CD4-positive, alpha-beta memory T cell (primary cell): ENCODE measurements around the gene TOR3A. TPM values are rescaled to one million over a fixed set of nuclear protein-coding genes. Genes with fewer than 3 reads are reported as not detected.
"Not testable (repeated sequence)": the region's sequence is repeated elsewhere in the genome, so short reads cannot be mapped to it uniquely, and the experiment has no call there.

Source experiments
- CTCF ChIA-PET: fragments of 350-600 bp; sonication (Branson Sonifier 250); formaldehyde crosslinking; loops from one replicate; lab custom pipeline; 2021; ENCODE audit warnings: inconsistent platforms; ENCODE audit not compliant: partially characterized antibody; lab: Charles Lee
- POLR2A ChIA-PET: fragments of 350-600 bp; sonication (Branson Sonifier 250); formaldehyde crosslinking; loops from one replicate; lab custom pipeline; 2021; ENCODE audit not compliant: partially characterized antibody; lab: Charles Lee
- DNase-seq, 5 donors: peaks; one replicate each; pipeline versions ENCODE4 v3.0.0 to v3.0.0-alpha.2; 2020 to 2022; ENCODE audit warnings: mixed read lengths in 1 of 5
- H3K27ac ChIP-seq: one replicate; pipeline ENCODE4 v1.7.0; 2013; ENCODE audit warnings: low read depth, low read length
- H3K27me3 ChIP-seq: 2 replicates; pipeline ENCODE4 v1.7.0; 2013; ENCODE audit warnings: mild to moderate bottlenecking, low read length, moderate library complexity; ENCODE audit not compliant: insufficient read depth
- H3K36me3 ChIP-seq: 2 replicates; pipeline ENCODE4 v1.7.0; 2013; ENCODE audit warnings: mild to moderate bottlenecking, low read length, moderate library complexity; ENCODE audit not compliant: insufficient read depth
- H3K4me1 ChIP-seq: 2 replicates; pipeline ENCODE4 v1.7.0; 2013; ENCODE audit warnings: mild to moderate bottlenecking, low read length, moderate library complexity; ENCODE audit not compliant: insufficient read depth
- H3K4me3 ChIP-seq, 2 donors: one replicate each; pipeline ENCODE4 v1.7.0; 2013; ENCODE audit warnings: low read length in 2 of 2, mild to moderate bottlenecking in 1 of 2
- H3K9me3 ChIP-seq, 2 donors: one replicate each; pipeline ENCODE4 v1.7.0; 2013; ENCODE audit warnings: low read length in 2 of 2, control low read depth in 1 of 2; ENCODE audit not compliant: control insufficient read depth in 1 of 2
- H3K27ac Mint-ChIP-seq, 7 donors: one replicate each; pipeline ENCODE4 v1.8.0; 2020 to 2021; ENCODE audit warnings: mixed read lengths in 7 of 7, mild to moderate bottlenecking in 6 of 7, inconsistent platforms in 3 of 7, moderate library complexity in 3 of 7
- H3K27me3 Mint-ChIP-seq, 2 donors: one replicate each; pipeline ENCODE4 v1.8.0; 2020 to 2021; ENCODE audit warnings: mixed read lengths in 2 of 2
- H3K36me3 Mint-ChIP-seq, 2 donors: one replicate each; pipeline ENCODE4 v1.8.0; 2020 to 2021; ENCODE audit warnings: mixed read lengths in 2 of 2, inconsistent platforms in 1 of 2, mild to moderate bottlenecking in 1 of 2
- H3K4me1 Mint-ChIP-seq, 4 donors: one replicate each; pipeline ENCODE4 v1.8.0; 2020 to 2021; ENCODE audit warnings: mixed read lengths in 4 of 4, mild to moderate bottlenecking in 1 of 4
- H3K4me3 Mint-ChIP-seq, 8 donors: one replicate each; pipeline ENCODE4 v1.8.0; 2020 to 2021; ENCODE audit warnings: mixed read lengths in 8 of 8, mild to moderate bottlenecking in 7 of 8, moderate library complexity in 6 of 8, inconsistent platforms in 3 of 8
- H3K9me3 Mint-ChIP-seq, 8 donors: one replicate each; pipeline ENCODE4 v1.8.0; 2020 to 2021; ENCODE audit warnings: mixed read lengths in 8 of 8, mild to moderate bottlenecking in 5 of 8, inconsistent platforms in 3 of 8, moderate library complexity in 1 of 8
- intact Hi-C: fragments of 100-400 bp; cut with micrococcal nuclease; formaldehyde crosslinking; loops from one replicate; pipeline ENCODE4 v1.15.1; 2023
- polyA plus RNA-seq, 2 donors: library from polyadenylated mRNA; unstranded; fragments of 300-500 nt; fragmentation: Illumina TruSeq; gene quantifications; one replicate each; pipeline ENCODE4 v1.2.3, GENCODE V29; 2021
- total RNA-seq, 2 experiments: library from RNA; stranded (reverse); gene quantifications; one replicate each; pipeline ENCODE4 v1.2.3, GENCODE V29; 2021

TOR3A gene
- total and polyA plus RNA-seq, 4 experiments from 2014 or later: 25.4 to 51.3 (median 32.2) TPM

DNA sequence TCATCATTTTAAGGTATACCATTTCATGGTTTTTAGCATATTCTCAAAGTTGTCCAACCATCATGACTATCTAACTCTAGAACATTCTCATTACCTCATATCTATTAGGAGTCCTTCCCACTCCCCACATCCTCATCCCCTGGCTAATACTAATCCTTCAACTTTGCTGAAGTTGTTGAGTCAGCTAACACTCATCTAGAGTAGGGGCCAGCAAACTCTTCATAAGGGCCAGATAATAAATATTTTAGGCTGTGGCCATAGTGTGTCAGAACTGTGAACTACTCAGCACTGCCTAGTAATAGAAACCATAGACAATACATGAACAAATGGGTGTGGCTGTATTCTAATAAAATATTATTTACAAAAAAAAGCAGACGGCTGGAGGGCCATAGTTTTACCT is 43.0 kb downstream of the TOR3A start:
- Histone ChIP-seq H3K4me3 (no peak overlapping the region), H3K9me3 (no peaks in the 10 kb centered on the region), H3K27me3 (no peaks in the 10 kb centered on the region), H3K27ac (no peak overlapping the region), H3K4me1 (peaks cover 8% of the 10 kb centered on the region), H3K36me3 (no peaks in the 10 kb centered on the region)
- H3K4me1 Mint-ChIP-seq: peaks cover 3 to 9% (median 9%) of the 10 kb centered on the region in 4 donors
- H3K27me3 Mint-ChIP-seq: no peaks in the 10 kb centered on the region
- peaks cover 10 to 15% of the 10 kb centered on the region in 2 donors for H3K36me3 Mint-ChIP-seq
- H3K27ac Mint-ChIP-seq: no peak overlapping the region
- DNase-seq: no peak
- CTCF ChIA-PET: interaction anchor here (8.5 kb wide), 1 partner anchor 244 kb away, joined by 114 read pairs; the partner anchor contains the start of gene AXDND1
- no peaks in the 10 kb centered on the region for H3K9me3 Mint-ChIP-seq
- H3K4me3 Mint-ChIP-seq: no peak overlapping the region
- intact Hi-C loops: no loop called here
- POLR2A ChIA-PET: no interaction called here

GRCh38 chr1:179126338-179127060 is 44.6 kb downstream of the TOR3A start:
- Mint-ChIP-seq H3K9me3 (no peaks in the 10 kb centered on the region), H3K27ac (peak overlapping the region in 1 of 7 donors; percentile 40), H3K4me3 (no peak overlapping the region), H3K27me3 (no peaks in the 10 kb centered on the region), H3K36me3 (peaks cover 3 to 8% of the 10 kb centered on the region in 2 donors), H3K4me1 (peaks cover 7 to 17% (median 13%) of the 10 kb centered on the region in 4 donors)
- intact Hi-C loops: no loop called here
- H3K36me3 ChIP-seq: no peaks in the 10 kb centered on the region
- peaks cover 15% of the 10 kb centered on the region for H3K4me1 ChIP-seq
- no peak overlapping the region for H3K27ac ChIP-seq
- ChIA-PET CTCF (interaction anchor here (0.8 to 8.5 kb wide), 5 partner anchors 15 to 242 kb away, joined by 3 to 114 read pairs (median 4); partner anchors contain the start of gene AXDND1), POLR2A (interaction anchor here (0.9 to 1.2 kb wide), 2 partner anchors 167 to 239 kb away, joined by 3 to 4 read pairs; partner anchors contain the start of genes AXDND1 and SOAT1)
- H3K4me3 ChIP-seq: no peak overlapping the region
- no peaks in the 10 kb centered on the region for H3K9me3 ChIP-seq
- no peak for DNase-seq
- no peaks in the 10 kb centered on the region for H3K27me3 ChIP-seq

DNA sequence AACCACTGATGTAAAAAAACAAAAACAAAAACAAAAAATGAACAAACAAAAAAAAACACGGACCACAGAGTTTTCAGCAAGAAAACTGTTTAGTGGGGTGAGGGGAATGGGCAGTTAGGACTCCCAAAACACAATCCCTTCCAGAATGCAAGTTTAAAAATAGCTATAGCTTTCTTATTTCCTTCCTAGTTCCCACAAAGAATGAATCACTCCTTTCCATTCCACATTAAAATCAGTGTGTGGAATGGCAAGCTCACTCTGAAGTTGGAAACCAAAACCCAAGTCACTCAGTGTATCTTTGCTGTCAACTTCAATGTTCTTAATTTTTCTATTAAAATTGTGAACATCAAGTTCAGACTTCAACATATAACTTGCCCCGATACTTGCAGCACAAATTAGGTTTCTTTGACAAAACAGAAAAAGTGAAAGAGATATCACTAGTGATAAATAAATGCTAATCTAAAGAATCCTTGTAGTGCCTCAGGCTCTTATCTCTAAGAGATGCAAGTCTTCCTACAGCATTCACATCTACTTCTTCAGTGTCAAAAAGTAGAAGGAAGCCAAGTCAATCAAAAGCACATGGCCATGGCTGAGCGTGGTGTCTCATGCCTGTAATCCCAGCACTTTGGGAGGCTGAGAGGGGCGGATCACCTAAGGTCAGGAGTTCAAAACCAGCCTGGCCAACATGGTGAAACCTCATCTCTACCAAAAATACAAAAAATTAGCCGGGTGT is 45.5 kb downstream of the TOR3A start:
- intact Hi-C loops: no loop called here
- Histone ChIP-seq H3K36me3 (no peaks in the 10 kb centered on the region), H3K27me3 (no peaks in the 10 kb centered on the region), H3K9me3 (no peaks in the 10 kb centered on the region), H3K27ac (no peak overlapping the region), H3K4me1 (peaks cover 15% of the 10 kb centered on the region), H3K4me3 (no peak overlapping the region)
- DNase-seq: no peak
- H3K9me3 Mint-ChIP-seq: no peaks in the 10 kb centered on the region
- H3K36me3 Mint-ChIP-seq: peaks cover 3 to 6% of the 10 kb centered on the region in 2 donors
- no peaks in the 10 kb centered on the region for H3K27me3 Mint-ChIP-seq
- peaks cover 7 to 17% (median 13%) of the 10 kb centered on the region in 4 donors for H3K4me1 Mint-ChIP-seq
- H3K4me3 Mint-ChIP-seq: peak overlapping the region in 1 of 8 donors; percentile 52
- ChIA-PET POLR2A (no interaction called here), CTCF (interaction anchor here (8.5 kb wide), 1 partner anchor 241 kb away, joined by 114 read pairs; the partner anchor contains the start of gene AXDND1)
- H3K27ac Mint-ChIP-seq: peak overlapping the region in 4 of 7 donors; percentile 11 to 33 (median 21)

- Histone ChIP-seq H3K4me1 (peaks cover 15% of the 10 kb centered on the region), H3K27me3 (no peaks in the 10 kb centered on the region), H3K9me3 (no peaks in the 10 kb centered on the region), H3K27ac (no peak overlapping the region), H3K36me3 (no peaks in the 10 kb centered on the region), H3K4me3 (no peak overlapping the region)
- Mint-ChIP-seq H3K4me1 (peaks cover 7 to 17% (median 13%) of the 10 kb centered on the region in 4 donors), H3K27ac (peak overlapping the region in 6 of 7 donors; percentile 41 to 81 (median 70)), H3K9me3 (no peaks in the 10 kb centered on the region), H3K27me3 (no peaks in the 10 kb centered on the region), H3K36me3 (peaks cover 3 to 6% of the 10 kb centered on the region in 2 donors), H3K4me3 (peak overlapping the region in 1 of 8 donors; percentile 12)
- POLR2A ChIA-PET: interaction anchor here (0.6 to 1.4 kb wide), 3 partner anchors 158 to 237 kb away, joined by 4 to 6 read pairs (median 4); partner anchors contain the start of gene AXDND1
- CTCF ChIA-PET: interaction anchor here (2.3 kb wide), 1 partner anchor 8 kb away, joined by 15 read pairs; no protein-coding TSS in a partner anchor
- intact Hi-C loops: no loop called here
- no peak for DNase-seq
Measured at GRCh38 chr1:179128520-179128919, 46.6 kb downstream of the TOR3A start.

DNA sequence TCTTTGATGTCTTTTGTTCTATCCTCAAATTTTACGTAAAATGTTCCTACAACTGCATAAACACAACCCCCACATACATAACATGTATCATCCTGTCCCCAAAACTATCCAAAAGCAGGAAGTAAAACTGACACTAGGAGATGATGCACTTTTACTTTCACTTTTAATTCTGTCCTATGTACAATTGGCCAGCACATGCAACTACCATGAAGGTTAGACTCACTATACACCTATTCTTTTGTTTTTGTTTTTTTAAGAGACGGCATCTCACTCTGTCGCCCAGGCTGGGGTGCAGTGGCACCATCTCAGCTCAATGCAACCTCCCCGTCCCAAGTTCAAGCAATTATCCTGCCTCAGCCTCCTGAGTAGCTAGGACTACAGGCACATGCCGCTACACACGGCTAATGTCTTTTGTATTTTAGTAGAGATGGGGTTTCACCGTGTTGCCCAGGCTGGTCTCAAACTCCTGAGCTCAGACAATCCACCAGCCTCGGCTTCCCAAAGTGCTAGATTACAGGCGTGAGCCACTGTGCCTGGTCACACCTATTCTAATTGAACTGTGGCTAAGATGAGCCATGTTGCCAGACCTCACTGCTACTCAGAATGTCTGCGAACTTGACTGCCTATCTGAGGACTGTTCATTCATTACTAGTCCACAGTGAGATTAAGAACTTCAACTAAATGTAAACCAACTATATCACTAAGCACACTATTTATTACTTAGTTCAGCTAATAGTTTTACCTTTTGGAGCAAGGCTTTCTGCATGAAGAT is 48.0 kb downstream of the TOR3A start:
- ChIA-PET POLR2A (interaction anchor here (0.6 to 2.4 kb wide), 9 partner anchors 11 to 236 kb away, joined by 3 to 14 read pairs (median 4); partner anchors contain the start of genes ABL2, AXDND1, SOAT1 and TOR3A), CTCF (interaction anchor here (0.8 to 2.3 kb wide), 4 partner anchors 9 to 236 kb away, joined by 3 to 15 read pairs (median 4); partner anchors contain the start of gene AXDND1)
- Histone ChIP-seq H3K27ac (peak overlapping the region; percentile 63), H3K9me3 (no peaks in the 10 kb centered on the region), H3K4me3 (peak overlapping the region; percentile 19 to 34), H3K4me1 (peaks cover 15% of the 10 kb centered on the region), H3K36me3 (no peaks in the 10 kb centered on the region), H3K27me3 (no peaks in the 10 kb centered on the region)
- Mint-ChIP-seq H3K4me1 (peaks cover 7 to 17% (median 13%) of the 10 kb centered on the region in 4 donors), H3K4me3 (peak overlapping the region; percentile 67 to 94 (median 86)), H3K27ac (peak overlapping the region; percentile 78 to 98 (median 95)), H3K9me3 (no peaks in the 10 kb centered on the region), H3K27me3 (no peaks in the 10 kb centered on the region), H3K36me3 (peaks cover 3 to 6% of the 10 kb centered on the region in 2 donors)
- peak; percentile 44 to 77 (median 72) for DNase-seq
- intact Hi-C loops: loop anchor here (1.0 to 5.0 kb wide), 2 partner anchors 97 to 163 kb away; partner anchors contain the start of genes ABL2 and SOAT1

GRCh38 chr1:179135168-179135567 is 53.3 kb downstream of the TOR3A start:
- peaks cover 3 to 10% (median 4%) of the 10 kb centered on the region in 4 donors for H3K4me1 Mint-ChIP-seq
- H3K27me3 ChIP-seq, H3K36me3 ChIP-seq, H3K27ac Mint-ChIP-seq, H3K27me3 Mint-ChIP-seq, CTCF ChIA-PET, H3K4me1 ChIP-seq, H3K9me3 Mint-ChIP-seq, H3K4me3 Mint-ChIP-seq, intact Hi-C loops, POLR2A ChIA-PET, DNase-seq, H3K36me3 Mint-ChIP-seq, H3K4me3 ChIP-seq, H3K9me3 ChIP-seq, H3K27ac ChIP-seq: not testable (repeated sequence)
